ENCODE measurements around the gene KCNJ12. TPM values are rescaled to one million over a fixed set of nuclear protein-coding genes. Genes with fewer than 3 reads are reported as not detected.
A peak's percentile ranks its signal among the peaks of the same experiment; 100 is the strongest.

The KCNJ12 gene
- total and polyA plus RNA-seq, 9 donors: 5.7 to 12.2 (median 9.2) TPM

DNA sequence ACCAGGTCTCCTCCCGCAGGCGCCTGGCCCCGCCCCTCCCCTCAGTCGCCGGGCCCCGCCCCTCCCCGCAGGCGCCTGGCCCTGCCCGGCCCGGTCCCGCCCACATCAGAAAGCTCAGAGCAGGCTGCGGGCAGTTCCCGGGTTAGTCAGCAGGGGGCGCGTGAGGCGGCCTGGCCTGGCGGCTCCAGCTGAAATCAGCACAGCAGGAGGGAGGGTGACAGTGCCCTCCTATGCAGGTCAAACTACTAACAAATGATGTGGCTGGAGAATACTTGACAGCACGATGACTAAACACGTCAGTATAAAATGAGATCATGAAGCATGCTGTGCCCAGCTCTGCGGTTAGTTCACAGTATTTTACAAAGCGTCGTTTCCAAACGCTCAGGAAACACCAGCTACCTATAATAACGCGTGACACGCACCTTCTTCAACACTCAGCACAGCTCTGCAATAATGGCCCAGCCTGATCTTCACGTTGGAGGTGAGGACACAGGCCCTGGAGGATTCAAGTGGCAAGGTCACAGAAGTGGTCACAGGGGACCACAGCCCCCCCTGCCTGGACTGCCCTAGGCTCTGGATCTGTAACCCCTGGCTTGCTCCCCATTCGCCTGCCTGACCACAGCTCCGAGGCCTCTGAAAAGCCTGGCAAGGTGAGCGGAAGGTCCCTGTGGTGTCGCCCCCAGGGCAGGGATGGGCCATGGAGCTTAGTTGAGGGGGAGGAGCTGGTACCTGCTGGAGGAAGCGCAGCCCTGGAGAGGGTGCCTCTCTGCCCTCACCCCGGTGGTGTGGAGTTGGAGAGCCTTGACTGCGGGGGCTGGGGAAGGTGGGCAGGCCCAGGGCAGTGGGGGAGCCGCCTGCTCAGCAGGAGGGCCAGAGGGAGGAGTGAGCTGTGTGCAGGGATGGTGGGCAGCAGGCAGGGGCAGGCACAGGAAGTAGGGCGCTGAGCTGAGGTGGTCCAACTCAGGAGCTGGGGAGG is 81.2 kb downstream of the KCNJ12 start:
- Histone ChIP-seq H3K4me1 (ENCODE audit: control insufficient read depth, insufficient read depth, low read length) (peaks cover 10% of the 10 kb centered on the region), H3K36me3 (ENCODE audit: control insufficient read depth, insufficient read depth, low read length) (no peaks in the 10 kb centered on the region), H3K27me3 (ENCODE audit: control insufficient read depth, insufficient read depth, low read length) (peaks cover 13% of the 10 kb centered on the region), H3K27ac (ENCODE audit: low read length) (no peak overlapping the region), H3K4me3 (ENCODE audit: low read length) (no peak overlapping the region), H3K9me3 (replicated peaks; ENCODE audit: control insufficient read depth, low read depth, low read length) (no peaks in the 10 kb centered on the region)
- peak; percentile 67 for DNase-seq
- WGBS (ENCODE audit: insufficient coverage): 15% methylated on average over 18 of the region's 36 CpGs

DNA sequence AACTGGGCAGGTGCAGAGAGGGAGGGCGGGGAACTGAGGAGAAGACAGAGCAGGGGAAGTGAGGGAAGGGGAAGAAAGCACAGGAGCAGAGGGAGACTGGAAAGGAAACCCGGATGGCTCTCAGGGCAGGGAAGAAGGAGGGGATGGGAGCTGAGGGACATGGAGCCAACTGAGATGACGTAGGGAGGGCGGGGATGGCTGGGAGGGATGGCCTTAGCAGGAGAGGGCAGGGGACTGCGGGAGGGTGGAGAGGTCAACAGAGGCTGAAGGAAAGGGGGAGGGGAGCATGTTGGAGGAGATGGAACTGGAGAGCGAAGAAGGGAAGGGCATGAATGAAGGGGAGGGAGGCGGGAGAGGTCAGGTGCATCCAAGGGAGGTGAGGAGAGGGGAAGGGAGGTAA is 81.9 kb downstream of the KCNJ12 start:
- Histone ChIP-seq H3K4me3 (ENCODE audit: low read length) (no peak overlapping the region), H3K9me3 (replicated peaks; ENCODE audit: control insufficient read depth, low read depth, low read length) (no peaks in the 10 kb centered on the region), H3K27ac (ENCODE audit: low read length) (no peak overlapping the region), H3K4me1 (ENCODE audit: control insufficient read depth, insufficient read depth, low read length) (peaks cover 3% of the 10 kb centered on the region), H3K27me3 (ENCODE audit: control insufficient read depth, insufficient read depth, low read length) (peaks cover 15% of the 10 kb centered on the region), H3K36me3 (ENCODE audit: control insufficient read depth, insufficient read depth, low read length) (no peaks in the 10 kb centered on the region)
- DNase-seq: no peak
- 30% methylated on average over 7 of the region's 7 CpGs for WGBS (ENCODE audit: insufficient coverage)

DNA sequence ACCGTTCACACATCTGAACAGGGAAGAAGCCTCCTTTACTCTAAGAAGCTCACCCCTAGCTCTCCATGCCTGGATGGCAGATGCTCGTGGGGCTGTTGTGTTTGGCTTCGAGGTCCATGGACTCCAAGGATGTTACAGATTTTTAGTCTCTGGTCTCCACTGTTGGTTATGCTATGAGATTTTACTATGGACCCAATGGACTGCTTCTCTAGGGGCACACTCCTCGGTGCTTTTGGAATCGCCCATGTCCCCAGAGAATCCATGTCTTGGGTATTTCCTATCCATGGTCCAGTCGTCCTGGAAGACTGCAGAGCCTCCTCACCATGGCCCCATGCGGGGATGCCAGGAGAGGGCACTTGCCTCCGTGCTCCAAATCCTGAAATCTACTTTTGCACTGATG is 83.4 kb downstream of the KCNJ12 start:
- Histone ChIP-seq H3K27ac (ENCODE audit: low read length) (no peak overlapping the region), H3K4me3 (ENCODE audit: low read length) (no peak overlapping the region), H3K9me3 (replicated peaks; ENCODE audit: control insufficient read depth, low read depth, low read length) (no peaks in the 10 kb centered on the region), H3K4me1 (ENCODE audit: control insufficient read depth, insufficient read depth, low read length) (peaks cover 7% of the 10 kb centered on the region), H3K27me3 (ENCODE audit: control insufficient read depth, insufficient read depth, low read length) (peaks cover 28% of the 10 kb centered on the region), H3K36me3 (ENCODE audit: control insufficient read depth, insufficient read depth, low read length) (no peaks in the 10 kb centered on the region)
- WGBS (ENCODE audit: insufficient coverage): 63% methylated on average over 5 of the region's 8 CpGs
- no peak for DNase-seq

DNA sequence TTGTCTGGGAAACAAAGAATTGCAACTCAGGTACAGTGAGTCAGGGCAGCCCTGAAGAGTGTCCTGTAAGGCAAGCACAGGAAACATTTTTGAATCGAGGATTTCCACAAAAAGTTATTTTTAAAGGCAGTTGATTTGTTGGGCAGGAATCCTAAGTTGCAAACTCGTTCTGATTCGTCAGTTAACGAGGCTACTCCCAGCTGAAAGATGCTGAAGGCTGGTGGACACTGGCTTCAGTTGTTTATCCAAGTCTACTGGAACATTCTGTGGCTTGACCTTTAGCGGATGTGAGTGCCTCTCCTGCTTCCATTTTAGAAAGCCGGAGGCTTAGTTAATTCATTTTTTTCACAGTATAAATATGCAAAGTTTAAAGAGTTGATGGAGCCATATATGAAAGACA is 84.2 kb downstream of the KCNJ12 start:
- Histone ChIP-seq H3K4me3 (ENCODE audit: low read length) (no peak overlapping the region), H3K4me1 (ENCODE audit: control insufficient read depth, insufficient read depth, low read length) (peaks cover 7% of the 10 kb centered on the region), H3K27me3 (ENCODE audit: control insufficient read depth, insufficient read depth, low read length) (peaks cover 28% of the 10 kb centered on the region), H3K27ac (ENCODE audit: low read length) (no peak overlapping the region), H3K36me3 (ENCODE audit: control insufficient read depth, insufficient read depth, low read length) (no peaks in the 10 kb centered on the region), H3K9me3 (replicated peaks; ENCODE audit: control insufficient read depth, low read depth, low read length) (no peaks in the 10 kb centered on the region)
- DNase-seq: no peak
- 60% methylated on average over 4 of the region's 6 CpGs for WGBS (ENCODE audit: insufficient coverage)

DNA sequence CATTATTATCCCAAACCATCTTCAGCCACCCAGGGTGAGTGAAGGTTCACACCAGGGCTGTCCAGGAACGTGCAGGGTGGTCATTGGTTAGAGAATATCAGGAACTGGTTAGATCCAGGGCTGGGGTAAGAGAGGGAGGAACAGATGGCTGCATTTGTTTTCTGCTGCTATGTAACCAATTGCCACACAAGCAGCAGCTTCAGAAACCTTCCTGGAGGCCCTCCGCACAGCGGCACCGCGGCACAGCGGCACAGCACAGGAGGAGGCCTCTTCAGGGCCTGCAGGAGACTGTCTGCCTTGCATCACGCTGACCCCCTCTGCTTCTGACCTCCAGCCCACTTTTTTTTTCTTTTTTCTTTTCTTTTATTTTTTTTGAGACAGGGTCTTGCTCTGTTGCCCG is 86.1 kb downstream of the KCNJ12 start:
- Histone ChIP-seq H3K9me3 (replicated peaks; ENCODE audit: control insufficient read depth, low read depth, low read length) (no peaks in the 10 kb centered on the region), H3K4me1 (ENCODE audit: control insufficient read depth, insufficient read depth, low read length) (peaks cover 7% of the 10 kb centered on the region), H3K36me3 (ENCODE audit: control insufficient read depth, insufficient read depth, low read length) (no peaks in the 10 kb centered on the region), H3K27ac (ENCODE audit: low read length) (no peak overlapping the region), H3K27me3 (ENCODE audit: control insufficient read depth, insufficient read depth, low read length) (peaks cover 27% of the 10 kb centered on the region), H3K4me3 (ENCODE audit: low read length) (no peak overlapping the region)
- no peak for DNase-seq
- WGBS (ENCODE audit: insufficient coverage): 93% methylated on average over 7 of the region's 8 CpGs

DNA sequence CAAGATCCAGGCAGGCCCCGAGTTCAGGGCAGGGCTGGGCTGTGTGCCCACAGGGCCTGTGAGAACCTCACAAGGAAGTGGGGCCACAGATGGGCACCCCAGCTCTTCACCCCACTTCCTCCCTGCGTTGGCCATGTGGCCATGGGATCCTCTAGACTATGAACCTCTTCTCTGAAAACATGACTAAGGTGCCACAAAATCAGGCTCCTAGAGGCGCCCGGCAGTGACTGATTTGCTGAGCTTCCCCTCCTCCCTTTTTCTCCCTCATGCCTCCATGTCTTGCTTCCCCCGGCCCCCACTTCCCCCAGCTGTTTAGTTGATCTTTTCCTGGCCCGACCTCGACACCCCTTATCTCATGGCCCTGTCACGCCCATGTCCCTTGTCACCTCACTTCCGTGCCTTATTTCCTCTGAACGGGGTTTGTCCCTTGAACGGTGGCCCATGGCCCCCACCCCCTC is 87.1 kb downstream of the KCNJ12 start:
- 41% methylated on average over 11 of the region's 11 CpGs for WGBS (ENCODE audit: insufficient coverage)
- no peak for DNase-seq
- no peak overlapping the region for H3K4me3 ChIP-seq (ENCODE audit: low read length)

DNA sequence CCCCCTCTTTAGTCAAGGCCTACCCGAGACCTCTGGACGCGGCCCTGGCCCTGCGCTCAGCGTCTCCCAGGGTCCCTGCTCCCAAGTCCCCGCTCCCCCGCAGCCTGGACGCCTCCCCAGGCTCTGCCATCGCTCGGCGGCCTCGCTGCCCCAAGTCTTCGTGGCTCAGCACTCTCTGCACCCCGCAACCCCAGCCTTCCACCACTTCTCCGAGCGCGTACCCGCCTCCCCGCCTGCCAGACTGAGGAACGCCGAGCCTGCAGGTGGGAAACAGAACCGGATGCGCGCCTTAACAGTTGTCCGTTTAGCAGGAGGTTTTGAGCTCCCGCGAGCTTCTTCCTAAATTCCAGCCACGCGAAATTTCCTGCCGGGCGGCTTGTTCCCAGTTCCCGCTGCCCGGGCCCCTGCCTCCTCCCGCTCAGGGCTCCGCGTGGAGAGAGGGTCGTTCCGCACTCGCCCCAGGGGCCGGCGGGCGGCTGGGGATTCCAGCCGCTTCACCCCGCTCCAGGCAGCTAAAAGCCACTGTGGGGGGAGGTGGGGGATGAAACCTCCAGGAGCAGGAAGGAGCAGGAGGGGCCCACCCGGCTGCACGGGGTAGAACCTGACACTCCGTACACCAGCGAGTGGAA is 87.7 kb downstream of the KCNJ12 start:
- no peak overlapping the region for H3K27ac ChIP-seq (ENCODE audit: low read length)
- H3K9me3 ChIP-seq (replicated peaks; ENCODE audit: control insufficient read depth, low read depth, low read length): no peaks in the 10 kb centered on the region
- peaks cover 7% of the 10 kb centered on the region for H3K4me1 ChIP-seq (ENCODE audit: control insufficient read depth, insufficient read depth, low read length)
- H3K4me3 ChIP-seq (ENCODE audit: low read length): no peak overlapping the region
- H3K36me3 ChIP-seq (ENCODE audit: control insufficient read depth, insufficient read depth, low read length): no peaks in the 10 kb centered on the region
- peak; percentile 37 for DNase-seq
- 4% methylated on average over 44 of the region's 48 CpGs for WGBS (ENCODE audit: insufficient coverage)
- peaks cover 18% of the 10 kb centered on the region for H3K27me3 ChIP-seq (ENCODE audit: control insufficient read depth, insufficient read depth, low read length)

More for the DNA sequence above, 87.1 kb downstream of the KCNJ12 start:
- Histone ChIP-seq H3K27me3 (ENCODE audit: control insufficient read depth, insufficient read depth, low read length) (peaks cover 19% of the 10 kb centered on the region), H3K4me1 (ENCODE audit: control insufficient read depth, insufficient read depth, low read length) (peaks cover 7% of the 10 kb centered on the region), H3K9me3 (replicated peaks; ENCODE audit: control insufficient read depth, low read depth, low read length) (no peaks in the 10 kb centered on the region), H3K36me3 (ENCODE audit: control insufficient read depth, insufficient read depth, low read length) (no peaks in the 10 kb centered on the region), H3K27ac (ENCODE audit: low read length) (no peak overlapping the region)

DNA sequence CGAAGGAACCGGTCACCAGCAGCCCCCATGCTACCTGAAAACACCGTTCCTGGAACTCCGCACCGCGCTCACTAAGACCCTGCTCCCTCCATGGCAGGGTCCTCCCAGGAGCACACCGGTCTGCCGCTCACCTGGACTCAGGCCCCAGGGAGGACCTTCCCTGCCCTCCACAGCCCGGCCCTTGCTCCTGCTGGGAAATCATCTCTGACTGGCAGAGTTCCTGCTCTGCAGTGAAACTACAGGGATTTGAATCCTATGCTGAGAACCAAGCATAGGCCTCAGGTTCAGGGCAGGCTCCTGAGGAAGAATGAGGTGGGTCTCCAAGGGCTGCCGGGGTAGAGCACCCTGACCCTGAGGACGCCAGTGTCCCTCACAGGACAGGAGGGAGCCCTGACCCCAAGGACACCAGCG is 88.5 kb downstream of the KCNJ12 start:
- Histone ChIP-seq H3K27ac (ENCODE audit: low read length) (no peak overlapping the region), H3K27me3 (ENCODE audit: control insufficient read depth, insufficient read depth, low read length) (peaks cover 18% of the 10 kb centered on the region), H3K4me1 (ENCODE audit: control insufficient read depth, insufficient read depth, low read length) (peaks cover 7% of the 10 kb centered on the region), H3K9me3 (replicated peaks; ENCODE audit: control insufficient read depth, low read depth, low read length) (no peaks in the 10 kb centered on the region), H3K36me3 (ENCODE audit: control insufficient read depth, insufficient read depth, low read length) (no peaks in the 10 kb centered on the region), H3K4me3 (ENCODE audit: low read length) (no peak overlapping the region)
- 71% methylated on average over 9 of the region's 12 CpGs for WGBS (ENCODE audit: insufficient coverage)
- no peak for DNase-seq

DNA sequence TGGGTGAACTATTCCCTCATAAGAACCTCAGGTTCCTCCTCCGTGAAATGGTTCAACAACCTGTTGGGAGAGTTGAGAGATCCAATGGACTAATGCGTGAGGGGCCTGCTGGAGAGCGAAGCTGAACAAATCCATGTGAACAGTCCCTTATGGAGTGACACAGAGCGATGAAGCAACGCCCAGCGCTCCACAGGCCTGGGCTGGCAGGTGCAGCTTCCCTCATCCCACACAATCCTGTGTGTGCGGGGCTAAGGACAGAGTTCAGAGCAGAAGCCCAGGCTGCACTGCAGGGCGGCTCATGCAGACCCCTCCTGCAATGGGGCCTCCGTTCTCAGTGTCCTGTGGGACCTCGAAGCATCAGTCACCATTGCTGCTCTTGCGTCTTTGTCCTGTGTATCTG is 90.4 kb downstream of the KCNJ12 start:
- DNase-seq: no peak
- H3K36me3 ChIP-seq (ENCODE audit: control insufficient read depth, insufficient read depth, low read length): no peaks in the 10 kb centered on the region
- 88% methylated on average over 7 of the region's 11 CpGs for WGBS (ENCODE audit: insufficient coverage)

DNA sequence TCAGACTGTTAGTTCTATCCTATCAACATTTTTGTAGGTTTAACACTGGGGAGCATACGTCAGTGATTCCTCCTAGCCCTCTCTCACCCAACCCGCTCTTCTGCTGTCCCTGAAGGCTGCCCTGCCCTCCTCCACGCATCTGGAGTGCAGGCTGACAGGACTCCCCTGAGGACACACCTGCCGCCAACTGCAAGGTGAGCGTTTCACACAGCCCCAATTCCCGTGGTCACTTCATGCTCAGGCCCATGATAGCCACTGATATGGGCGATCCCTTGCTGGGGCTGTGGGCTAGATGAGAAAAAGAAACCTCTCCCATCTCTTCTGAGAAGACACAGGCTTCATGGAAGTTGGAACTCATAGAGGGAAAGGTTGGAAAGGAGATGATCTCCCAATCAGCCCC is 91.0 kb downstream of the KCNJ12 start:
- H3K36me3 ChIP-seq (ENCODE audit: control insufficient read depth, insufficient read depth, low read length): no peaks in the 10 kb centered on the region
- peaks cover 7% of the 10 kb centered on the region for H3K4me1 ChIP-seq (ENCODE audit: control insufficient read depth, insufficient read depth, low read length)
- no peak for DNase-seq
- H3K9me3 ChIP-seq (replicated peaks; ENCODE audit: control insufficient read depth, low read depth, low read length): no peaks in the 10 kb centered on the region
- H3K27me3 ChIP-seq (ENCODE audit: control insufficient read depth, insufficient read depth, low read length): peaks cover 18% of the 10 kb centered on the region
- no peak overlapping the region for H3K4me3 ChIP-seq (ENCODE audit: low read length)
- no peak overlapping the region for H3K27ac ChIP-seq (ENCODE audit: low read length)
- WGBS (ENCODE audit: insufficient coverage): 95% methylated on average over 3 of the region's 7 CpGs

More for the DNA sequence above, 90.4 kb downstream of the KCNJ12 start:
- H3K4me3 ChIP-seq (ENCODE audit: low read length): no peak overlapping the region
- no peak overlapping the region for H3K27ac ChIP-seq (ENCODE audit: low read length)
- peaks cover 18% of the 10 kb centered on the region for H3K27me3 ChIP-seq (ENCODE audit: control insufficient read depth, insufficient read depth, low read length)
- H3K4me1 ChIP-seq (ENCODE audit: control insufficient read depth, insufficient read depth, low read length): peaks cover 7% of the 10 kb centered on the region
- H3K9me3 ChIP-seq (replicated peaks; ENCODE audit: control insufficient read depth, low read depth, low read length): no peaks in the 10 kb centered on the region
